H1 (cell line): Measurements from ENCODE around the gene SMS. TPM values are rescaled to one million over a fixed set of nuclear protein-coding genes. Genes with fewer than 3 reads are reported as not detected.

Experiments
- CTCF ChIA-PET: fragments of 300-600 bp; sonication (Branson Sonifier 250); formaldehyde crosslinking; loops from one replicate; lab custom pipeline; 2021; ENCODE audit not compliant: partially characterized antibody; lab: Charles Lee
- POLR2A ChIA-PET: fragments of 300-600 bp; sonication (Branson Sonifier 250); formaldehyde crosslinking; loops from one replicate; lab custom pipeline; 2021; ENCODE audit warnings: inconsistent platforms; ENCODE audit not compliant: partially characterized antibody; lab: Charles Lee
- DNase-seq, 2 experiments: peaks; one replicate each; pipeline versions ENCODE4 v3.0.0 to v3.0.0-alpha.2; 2010 to 2022; ENCODE audit warnings: low spot score in 2 of 2, low read depth in 1 of 2, mixed read lengths in 1 of 2
- FAIRE-seq: peaks from 2 replicates; lab custom pipeline; 2011; peaks lifted over from hg19 to GRCh38; lab: Jason Lieb, UNC
- H2AFZ ChIP-seq: 2 replicates; pipeline ENCODE4 v1.8.1; 2012; ENCODE audit warnings: low read length, inconsistent platforms
- H2AK5ac ChIP-seq: 2 replicates; pipeline ENCODE4 v1.6.1; 2013; ENCODE audit warnings: low read depth, low read length
- H2BK120ac ChIP-seq: replicated peaks from 2 replicates; pipeline ENCODE3; 2013; ENCODE audit warnings: low read depth, low read length, inconsistent platforms
- H2BK12ac ChIP-seq: 2 replicates; pipeline ENCODE4 v1.6.1; 2013; ENCODE audit warnings: low read depth, low read length
- H2BK15ac ChIP-seq: 2 replicates; pipeline ENCODE4 v1.6.1; 2013; ENCODE audit warnings: low read length
- H2BK20ac ChIP-seq: 2 replicates; pipeline ENCODE4 v1.6.1; 2013; ENCODE audit warnings: low read length
- H2BK5ac ChIP-seq: 2 replicates; pipeline ENCODE4 v1.6.1; 2013; ENCODE audit warnings: low read depth, low read length
- H3K14ac ChIP-seq: 2 replicates; pipeline ENCODE4 v1.6.1; 2013; ENCODE audit warnings: inconsistent platforms; ENCODE audit not compliant: insufficient read length
- H3K18ac ChIP-seq: 2 replicates; pipeline ENCODE4 v1.6.1; 2013; ENCODE audit warnings: low read length; ENCODE audit errors: extremely low read depth
- H3K23ac ChIP-seq: 2 replicates; pipeline ENCODE4 v1.6.1; 2013; ENCODE audit warnings: inconsistent platforms; ENCODE audit not compliant: insufficient read length
- H3K23me2 ChIP-seq: 2 replicates; pipeline ENCODE4 v1.6.1; 2013; ENCODE audit warnings: low read depth, low read length
- H3K27ac ChIP-seq: 2 replicates; pipeline ENCODE4 v1.6.1; 2011; ENCODE audit warnings: low read depth, low read length, inconsistent platforms
- H3K27me3 ChIP-seq, 4 experiments: replicated peaks in 1 of 4; 1 replicate in 1 of 4; 2 replicates in 3 of 4; pipeline versions ENCODE4 v1.6.1 to v1.8.1; 2011 to 2013; ENCODE audit warnings: low read length in 3 of 4, mild to moderate bottlenecking in 3 of 4, inconsistent platforms in 2 of 4, mixed read lengths in 2 of 4, moderate library complexity in 1 of 4; ENCODE audit not compliant: control insufficient read depth in 3 of 4, insufficient read depth in 3 of 4; ENCODE audit errors: extremely low read depth in 1 of 4
- H3K36me3 ChIP-seq, 4 experiments: 2 replicates each; pipeline versions ENCODE4 v1.6.1 to v1.8.1; 2011 to 2013; ENCODE audit warnings: mild to moderate bottlenecking in 4 of 4, low read length in 3 of 4, moderate library complexity in 2 of 4, control low read depth in 1 of 4, inconsistent platforms in 1 of 4; ENCODE audit not compliant: insufficient read depth in 4 of 4, control insufficient read depth in 2 of 4
- H3K4ac ChIP-seq: replicated peaks from 2 replicates; pipeline ENCODE3; 2013; ENCODE audit warnings: low read length, low read depth, mixed read lengths, inconsistent platforms; ENCODE audit not compliant: insufficient read length
- H3K4me1 ChIP-seq, 4 experiments: replicated peaks in 1 of 4; 1 replicate in 1 of 4; 2 replicates in 3 of 4; pipeline versions ENCODE4 v1.6.1 to v1.8.1; 2011 to 2013; ENCODE audit warnings: low read length in 3 of 4, inconsistent platforms in 2 of 4, mixed read lengths in 1 of 4; ENCODE audit not compliant: insufficient read depth in 4 of 4, control insufficient read depth in 3 of 4
- H3K4me2 ChIP-seq, 2 experiments: 2 replicates each; pipeline versions ENCODE4 v1.6.1 to v1.8.1; 2011 to 2013; ENCODE audit warnings: low read depth in 2 of 2, low read length in 2 of 2, control low read depth in 1 of 2, inconsistent platforms in 1 of 2, mild to moderate bottlenecking in 1 of 2; ENCODE audit not compliant: insufficient read depth in 1 of 2
- H3K4me3 ChIP-seq, 4 experiments: fragments of 200-600, 300-600 bp in 1 of 4; sonication (generic), shearing (Covaris generic), sonication (Bioruptor Twin) in 1 of 4; 2 replicates each; pipeline versions ENCODE4 v1.5.1 to v1.8.1; 2011 to 2016; ENCODE audit warnings: low read length in 4 of 4, low read depth in 3 of 4, control low read depth in 2 of 4, inconsistent platforms in 2 of 4, mild to moderate bottlenecking in 2 of 4, mixed read lengths in 1 of 4, moderate library complexity in 1 of 4; ENCODE audit not compliant: insufficient read depth in 2 of 4; ENCODE audit errors: extremely low read depth in 1 of 4
- H3K56ac ChIP-seq: replicated peaks from 2 replicates; pipeline ENCODE3; 2013; ENCODE audit warnings: low read depth, mild to moderate bottlenecking, mixed read lengths, low read length, inconsistent platforms; ENCODE audit not compliant: insufficient read length
- H3K79me1 ChIP-seq: 2 replicates; pipeline ENCODE4 v1.6.1; 2013; ENCODE audit warnings: low read depth, low read length, control low read depth
- H3K79me2 ChIP-seq, 2 experiments: 2 replicates each; pipeline versions ENCODE4 v1.6.1 to v1.8.1; 2012 to 2013; ENCODE audit warnings: low read length in 2 of 2, mild to moderate bottlenecking in 2 of 2, inconsistent platforms in 1 of 2; ENCODE audit not compliant: insufficient read depth in 2 of 2, control insufficient read depth in 1 of 2
- H3K9ac ChIP-seq, 4 experiments: replicated peaks in 1 of 4; 1 replicate in 1 of 4; 2 replicates in 3 of 4; pipeline versions ENCODE4 v1.6.1 to v1.8.1; 2011 to 2013; ENCODE audit warnings: low read depth in 3 of 4, low read length in 3 of 4, control low read depth in 2 of 4, mild to moderate bottlenecking in 2 of 4, moderate library complexity in 2 of 4, inconsistent platforms in 1 of 4; ENCODE audit errors: extremely low read depth in 1 of 4
- H3K9me3 ChIP-seq, 2 experiments: 2 replicates each; pipeline versions ENCODE4 v1.6.1 to v1.8.1; 2012 to 2013; ENCODE audit warnings: mild to moderate bottlenecking in 2 of 2, moderate library complexity in 2 of 2, control low read depth in 1 of 2, inconsistent platforms in 1 of 2, low read depth in 1 of 2, low read length in 1 of 2, mixed read lengths in 1 of 2; ENCODE audit not compliant: insufficient read depth in 2 of 2
- H4K20me1 ChIP-seq, 2 experiments: replicated peaks in 1 of 2; 2 replicates each; pipeline versions ENCODE3 to v1.8.1; 2011 to 2013; ENCODE audit warnings: inconsistent platforms in 2 of 2, low read length in 2 of 2, mild to moderate bottlenecking in 1 of 2; ENCODE audit not compliant: insufficient read depth in 2 of 2, control insufficient read depth in 1 of 2
- H4K5ac ChIP-seq: 2 replicates; pipeline ENCODE4 v1.6.1; 2013; ENCODE audit warnings: low read length, low read depth, mixed read lengths, inconsistent platforms; ENCODE audit not compliant: insufficient read length
- H4K8ac ChIP-seq: 2 replicates; pipeline ENCODE4 v1.8.0; 2013; ENCODE audit warnings: mild to moderate bottlenecking, moderate library complexity, low read length, inconsistent platforms; ENCODE audit not compliant: insufficient read depth; ENCODE audit errors: extremely low read depth
- H4K91ac ChIP-seq: replicated peaks from 2 replicates; pipeline ENCODE3; 2013; ENCODE audit warnings: low read length, mixed read lengths, inconsistent platforms; ENCODE audit not compliant: insufficient read length
- BCL11A ChIP-seq, 2 experiments: IDR thresholded peaks; one replicate each; pipeline ENCODE4 v1.6.1; 2011; ENCODE audit warnings: low read depth in 2 of 2, low read length in 2 of 2, mild to moderate bottlenecking in 2 of 2
- CBX5 ChIP-seq: fragments of 300-800, 300-1000 bp; sonication (generic); IDR thresholded peaks from 2 replicates; pipeline ENCODE4 v1.7.1; 2016; ENCODE audit warnings: antibody characterized with exemption, low read length, low read depth
- CBX8 ChIP-seq: fragments of 300-800, 300-1000 bp; sonication (generic); IDR thresholded peaks from 2 replicates; pipeline ENCODE4 v1.7.1; 2016; ENCODE audit warnings: low read depth, low read length, borderline replicate concordance
- HDAC6 ChIP-seq: IDR thresholded peaks from one replicate; pipeline ENCODE4 v1.7.1; 2012; ENCODE audit warnings: low read depth, mild to moderate bottlenecking, inconsistent platforms, low read length, moderate library complexity
- MAFK ChIP-seq: IDR thresholded peaks from 2 replicates; pipeline ENCODE4 v1.6.1; 2012; ENCODE audit warnings: low read depth, mild to moderate bottlenecking, improper control_type of control experiment, low read length
- MAX ChIP-seq: IDR thresholded peaks from 2 replicates; pipeline ENCODE4 v1.6.1; 2012; ENCODE audit warnings: inconsistent platforms
- POLR2A ChIP-seq, 2 experiments: IDR thresholded peaks; 1 replicate in 1 of 2; 2 replicates in 1 of 2; pipeline ENCODE4 v1.6.1; 2011; ENCODE audit warnings: low read depth in 2 of 2, low read length in 2 of 2, mild to moderate bottlenecking in 2 of 2; ENCODE audit errors: control extremely low read depth in 1 of 2
- WGBS, 2 experiments: shearing (Covaris generic) in 1 of 2; methylation state at CpG; one replicate each; pipeline versions ENCODE4 v1.1.6 to v1.1.7; 2013 to 2015; ENCODE audit warnings: low lambda C conversion rate in 2 of 2, mixed read lengths in 2 of 2, inconsistent platforms in 1 of 2, low coverage in 1 of 2, missing lambda C conversion rate in 1 of 2; ENCODE audit not compliant: insufficient replicate concordance in 2 of 2, insufficient coverage in 1 of 2, insufficient read length in 1 of 2; ENCODE audit errors: extremely low coverage in 1 of 2, missing lambda C conversion rate in 1 of 2; 5-methylcytosine and 5-hydroxymethylcytosine counted together
- polyA plus RNA-seq, 7 experiments: library from polyadenylated mRNA; depleted of rRNA in 3 of 7; stranded (reverse) in 5 of 7; unstranded in 2 of 7; fragments of >200 nt in 5 of 7; fragments of 200-250 nt in 2 of 7; gene quantifications; 1 replicate in 5 of 7; 2 replicates in 1 of 7; 4 replicates in 1 of 7; pipeline versions ENCODE4 v1.2.1 to v1.2.3, GENCODE V29; 2011 to 2013; ENCODE audit warnings: missing spikeins in 2 of 7, mixed read lengths in 2 of 7
- total RNA-seq: library from RNA; stranded (reverse); fragmentation: NEBNext Ultra II Directional; extraction: Animal tissue kit (Norgen Biotek cat#: 25700); gene quantifications from 2 replicates; pipeline ENCODE4 v1.2.1, GENCODE V29; 2021

Gene SMS
- total and polyA plus RNA-seq, 2 of the 8 experiments (the other 6 are each of a cell fraction or from before 2014, with no cell fraction given): 66.3 to 256 TPM

- no peaks in the 10 kb centered on the region for H3K9me3 ChIP-seq
- TF ChIP-seq POLR2A (IDR thresholded peaks at IDR 0.05; ENCODE audit: control extremely low read depth in 1 of 2, low read depth in 2 of 2, low read length in 2 of 2): no peak
- TF ChIP-seq HDAC6: no peak
- no peak for TF ChIP-seq BCL11A (IDR thresholded peaks at IDR 0.05; ENCODE audit: low read depth in 2 of 2, low read length in 2 of 2)
- no peak for TF ChIP-seq CBX8
- TF ChIP-seq MAX: no peak
- no peak for TF ChIP-seq CBX5
- TF ChIP-seq MAFK: no peak
- POLR2A ChIA-PET: no interaction called here
These were observed 23.4 kb downstream of the SMS start for GRCh38 chrX:21963731-21964405.

More at GRCh38 chrX:21963731-21964405, 23.4 kb downstream of the SMS start:
- H3K79me1 ChIP-seq: 0 out of 2 replicates have a peak, but pooled peaks cover 4% of the 10 kb centered on the region
- peaks cover 0 to 15% (median 2%) of the 10 kb centered on the region in 4 experiments; a peak in 3 of 8 replicates for H3K36me3 ChIP-seq
- H3K79me2 ChIP-seq: peaks cover 19 to 86% of the 10 kb centered on the region in 2 experiments; a peak in 3 of 4 replicates
- H3K23ac ChIP-seq: no peak overlapping the region
- H2BK120ac ChIP-seq: no peak overlapping the region
- peaks cover 0 to 9% (median 2%) of the 10 kb centered on the region in 4 experiments; a peak in 5 of 7 replicates for H3K4me1 ChIP-seq
- H4K8ac ChIP-seq: no peak overlapping the region
- H2AK5ac ChIP-seq: no peak overlapping the region
- H4K5ac ChIP-seq: no peak overlapping the region
- H3K4me2 ChIP-seq: no peak overlapping the region
- H4K20me1 ChIP-seq: peaks cover 5 to 18% of the 10 kb centered on the region in 2 experiments
- no peak overlapping the region for H3K56ac ChIP-seq
- no peak overlapping the region for H3K14ac ChIP-seq
- no peak overlapping the region for H2AFZ ChIP-seq
- H2BK15ac ChIP-seq: no peak overlapping the region
- H3K23me2 ChIP-seq: no peaks in the 10 kb centered on the region
- CTCF ChIA-PET: interaction anchor here (0.7 to 2.8 kb wide), 4 partner anchors 9 to 84 kb away, joined by 3 to 9 read pairs (median 4); no protein-coding TSS in a partner anchor
- no peak overlapping the region for H3K4me3 ChIP-seq
- no peak overlapping the region for H4K91ac ChIP-seq
- WGBS, 2 experiments: 92% methylated on average over 5 of the region's 8 CpGs; no CpG with 5 or more reads in 1 of the 2 experiments
- H2BK12ac ChIP-seq: no peak overlapping the region
- no peak overlapping the region for H3K4ac ChIP-seq
- no peak overlapping the region for H3K9ac ChIP-seq
- FAIRE-seq: no peak
- no peak for DNase-seq
- H3K27me3 ChIP-seq: no peaks in the 10 kb centered on the region
- no peak overlapping the region for H2BK20ac ChIP-seq
- H2BK5ac ChIP-seq: no peak overlapping the region
- no peak overlapping the region; the same call in 1 of the 2 replicates for H3K27ac ChIP-seq
- no peak overlapping the region for H3K18ac ChIP-seq
